Muscle layer of colon (tissue), 2 donors: ENCODE data around the gene SLC6A11.

ENCODE experiments used
- H3K27ac ChIP-seq: one replicate; pipeline ENCODE4 v1.7.0; 2013; ENCODE audit warnings: low read depth, mild to moderate bottlenecking, low read length, moderate library complexity
- H3K27me3 ChIP-seq, 2 donors: one replicate each; pipeline ENCODE4 v1.7.0; 2013; ENCODE audit warnings: low read length in 2 of 2, mild to moderate bottlenecking in 2 of 2; ENCODE audit not compliant: insufficient read depth in 2 of 2, control insufficient read depth in 1 of 2
- H3K36me3 ChIP-seq: one replicate; pipeline ENCODE4 v1.7.0; 2013; ENCODE audit warnings: mild to moderate bottlenecking, low read length; ENCODE audit not compliant: insufficient read depth
- H3K4me1 ChIP-seq: one replicate; pipeline ENCODE4 v1.7.0; 2013; ENCODE audit warnings: mild to moderate bottlenecking, low read length; ENCODE audit not compliant: insufficient read depth
- H3K4me3 ChIP-seq, 2 donors: one replicate each; pipeline ENCODE4 v1.7.0; 2013; ENCODE audit warnings: low read length in 2 of 2, low read depth in 1 of 2, mild to moderate bottlenecking in 1 of 2, moderate library complexity in 1 of 2
- H3K9ac ChIP-seq: one replicate; pipeline ENCODE4 v1.7.0; 2013; ENCODE audit warnings: low read length
- H3K9me3 ChIP-seq: one replicate; pipeline ENCODE4 v1.7.0; 2013; ENCODE audit warnings: mild to moderate bottlenecking, low read length
- donor health status: abdominal sarcoma.
- donor health status: Adenocarcinoma of cecum.

The SLC6A11 gene

DNA sequence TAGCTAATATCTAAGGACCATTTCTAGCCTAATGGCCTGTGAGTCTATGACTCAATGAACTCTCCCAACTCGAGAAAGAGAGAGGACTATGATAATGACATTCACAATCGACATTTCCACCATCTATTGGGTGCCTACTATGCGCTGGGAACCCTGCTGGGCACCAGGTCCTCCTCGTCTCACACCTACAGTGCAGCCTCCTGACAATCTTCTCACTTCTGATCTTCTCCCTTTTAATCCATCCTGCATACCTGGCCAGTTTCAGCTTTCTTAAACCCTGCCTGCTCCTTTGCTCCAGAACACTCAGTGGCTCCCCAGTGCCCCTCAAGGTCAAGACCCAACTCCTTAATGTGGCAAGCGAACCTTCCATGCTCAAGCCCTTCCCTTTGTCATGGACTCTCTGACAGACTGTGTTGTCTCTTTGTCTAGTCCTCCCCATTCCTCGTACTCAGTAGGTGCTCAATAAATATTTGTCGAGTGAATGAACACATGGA, 173.0 kb downstream of the SLC6A11 start:
- Histone ChIP-seq H3K9ac (no peak overlapping the region), H3K9me3 (no peaks in the 10 kb centered on the region), H3K27me3 (peaks cover 9 to 13% of the 10 kb centered on the region in 2 donors), H3K4me1 (peaks cover 7% of the 10 kb centered on the region), H3K36me3 (no peaks in the 10 kb centered on the region), H3K4me3 (no peak overlapping the region), H3K27ac (no peak overlapping the region)
